Trophoblast cell (in vitro differentiated cells and primary cell): Measurements from ENCODE around the gene POU6F2.

ENCODE experiments used
- DNase-seq, 2 donors: peaks; one replicate each; pipeline ENCODE4 v3.0.0-alpha.2; 2016
- H2AFZ ChIP-seq: 2 replicates; pipeline ENCODE4 v1.6.1; 2013; ENCODE audit warnings: low read length, moderate library complexity, mild to moderate bottlenecking; ENCODE audit not compliant: insufficient read depth, poor library complexity
- H2AK5ac ChIP-seq: 2 replicates; pipeline ENCODE4 v1.6.1; 2013; ENCODE audit warnings: mild to moderate bottlenecking, low read length
- H2BK120ac ChIP-seq: 2 replicates; pipeline ENCODE4 v1.6.1; 2013; ENCODE audit warnings: low read length, mild to moderate bottlenecking, moderate library complexity; ENCODE audit not compliant: insufficient read depth, poor library complexity
- H2BK12ac ChIP-seq: 2 replicates; pipeline ENCODE4 v1.6.1; 2013; ENCODE audit warnings: mild to moderate bottlenecking, low read length, moderate library complexity
- H2BK5ac ChIP-seq: 2 replicates; pipeline ENCODE4 v1.6.1; 2013; ENCODE audit warnings: low read length, low read depth, moderate library complexity, mild to moderate bottlenecking; ENCODE audit not compliant: poor library complexity
- H3K14ac ChIP-seq: 2 replicates; pipeline ENCODE4 v1.6.1; 2013; ENCODE audit warnings: mild to moderate bottlenecking, low read length
- H3K18ac ChIP-seq: 2 replicates; pipeline ENCODE4 v1.6.1; 2013; ENCODE audit warnings: mild to moderate bottlenecking, low read length
- H3K23ac ChIP-seq: 2 replicates; pipeline ENCODE4 v1.6.1; 2013; ENCODE audit warnings: low read length
- H3K27ac ChIP-seq: 2 replicates; pipeline ENCODE4 v1.5.1; 2013; ENCODE audit warnings: low read depth, mild to moderate bottlenecking, inconsistent platforms, low read length, moderate library complexity
- H3K27me3 ChIP-seq: 2 replicates; pipeline ENCODE4 v1.6.1; 2013; ENCODE audit warnings: inconsistent platforms, mild to moderate bottlenecking, low read length, moderate library complexity; ENCODE audit not compliant: insufficient read depth
- H3K36me3 ChIP-seq, 2 experiments: 1 replicate in 1 of 2; 2 replicates in 1 of 2; pipeline ENCODE4 v1.6.1; 2013; ENCODE audit warnings: low read length in 2 of 2, mild to moderate bottlenecking in 2 of 2, moderate library complexity in 1 of 2; ENCODE audit not compliant: insufficient read depth in 2 of 2, control insufficient read depth in 1 of 2
- H3K4ac ChIP-seq: 2 replicates; pipeline ENCODE4 v1.6.1; 2013; ENCODE audit warnings: low read depth, mild to moderate bottlenecking, low read length, moderate library complexity
- H3K4me1 ChIP-seq, 2 experiments: 1 replicate in 1 of 2; 2 replicates in 1 of 2; pipeline ENCODE4 v1.6.1; 2013; ENCODE audit warnings: low read length in 2 of 2, mild to moderate bottlenecking in 2 of 2, moderate library complexity in 1 of 2; ENCODE audit not compliant: insufficient read depth in 2 of 2, control insufficient read depth in 1 of 2
- H3K4me2 ChIP-seq: 2 replicates; pipeline ENCODE4 v1.6.1; 2013; ENCODE audit warnings: inconsistent platforms, mild to moderate bottlenecking, low read length, moderate library complexity
- H3K4me3 ChIP-seq: 2 replicates; pipeline ENCODE4 v1.5.1; 2013; ENCODE audit warnings: mild to moderate bottlenecking, low read depth, low read length, inconsistent platforms
- H3K79me1 ChIP-seq: one replicate; pipeline ENCODE4 v1.6.1; 2013; ENCODE audit warnings: low read length
- H3K79me2 ChIP-seq: 2 replicates; pipeline ENCODE4 v1.6.1; 2013; ENCODE audit warnings: low read length, mild to moderate bottlenecking; ENCODE audit not compliant: control insufficient read depth, insufficient read depth, poor library complexity
- H3K9ac ChIP-seq: 2 replicates; pipeline ENCODE4 v1.6.1; 2013; ENCODE audit warnings: mild to moderate bottlenecking, low read length
- H3K9me3 ChIP-seq: 2 replicates; pipeline ENCODE4 v1.6.1; 2013; ENCODE audit warnings: low read depth, mild to moderate bottlenecking, control low read depth, inconsistent platforms, low read length; ENCODE audit not compliant: insufficient read depth
- H4K12ac ChIP-seq: 2 replicates; pipeline ENCODE4 v1.6.1; 2013; ENCODE audit warnings: low read depth, mild to moderate bottlenecking, low read length, moderate library complexity
- H4K8ac ChIP-seq: 2 replicates; pipeline ENCODE4 v1.6.1; 2013; ENCODE audit warnings: low read depth, mild to moderate bottlenecking, low read length, moderate library complexity
- H4K91ac ChIP-seq: one replicate; pipeline ENCODE4 v1.6.1; 2013; ENCODE audit warnings: low read depth, mild to moderate bottlenecking, low read length, moderate library complexity
- WGBS: extraction: QIAGEN DNeasy Blood & Tissue Kit; methylation state at CpG from one replicate; pipeline ENCODE4 v1.1.7; 2013; ENCODE audit warnings: missing lambda C conversion rate; ENCODE audit not compliant: insufficient read length, insufficient coverage; ENCODE audit errors: extremely low coverage; 5-methylcytosine and 5-hydroxymethylcytosine counted together

POU6F2 gene

GRCh38 chr7:39181398-39181797 is 203.7 kb downstream of the POU6F2 start:
- H3K27me3 ChIP-seq: no peaks in the 10 kb centered on the region
- H2BK5ac ChIP-seq: no peak overlapping the region
- peak overlapping the region; percentile 33 for H3K9ac ChIP-seq
- H3K9me3 ChIP-seq: no peaks in the 10 kb centered on the region
- DNase-seq: no peak
- no peak overlapping the region for H2AK5ac ChIP-seq
- no peaks in the 10 kb centered on the region for H3K4me1 ChIP-seq
- no peaks in the 10 kb centered on the region for H3K36me3 ChIP-seq
- H3K23ac ChIP-seq: no peak overlapping the region
- H4K91ac ChIP-seq: no peak overlapping the region
- no peak overlapping the region for H2BK120ac ChIP-seq
- H3K4me3 ChIP-seq: no peak overlapping the region
- no peaks in the 10 kb centered on the region for H3K79me2 ChIP-seq
- H4K8ac ChIP-seq: no peak overlapping the region
- no CpG with 5 or more reads among the region's 3 CpGs for WGBS
- H2AFZ ChIP-seq: no peak overlapping the region
- H3K4ac ChIP-seq: no peak overlapping the region
- no peak overlapping the region for H3K4me2 ChIP-seq
- H3K14ac ChIP-seq: no peak overlapping the region
- H4K12ac ChIP-seq: no peak overlapping the region
- H3K18ac ChIP-seq: no peak overlapping the region
- H2BK12ac ChIP-seq: no peak overlapping the region
- H3K79me1 ChIP-seq: no peaks in the 10 kb centered on the region
- no peak overlapping the region for H3K27ac ChIP-seq

- DNase-seq: no peak
- no peak overlapping the region for H2BK12ac ChIP-seq
- no peaks in the 10 kb centered on the region for H3K79me1 ChIP-seq
- no peak overlapping the region for H2AFZ ChIP-seq
- H3K4me3 ChIP-seq: no peak overlapping the region
- no peak overlapping the region for H4K91ac ChIP-seq
- no peak overlapping the region for H4K8ac ChIP-seq
- no peaks in the 10 kb centered on the region for H3K79me2 ChIP-seq
- H2BK120ac ChIP-seq: no peak overlapping the region
- no peaks in the 10 kb centered on the region for H3K27me3 ChIP-seq
- no peaks in the 10 kb centered on the region for H3K9me3 ChIP-seq
- peaks cover 0 to 4% of the 10 kb centered on the region in 2 experiments for H3K4me1 ChIP-seq
- no peak overlapping the region for H3K27ac ChIP-seq
- H3K9ac ChIP-seq: no peak overlapping the region
- H3K23ac ChIP-seq: no peak overlapping the region
- no peaks in the 10 kb centered on the region for H3K36me3 ChIP-seq
- no peak overlapping the region for H2BK5ac ChIP-seq
- WGBS: 100% methylated on average over 1 of the region's 2 CpGs
- H3K4me2 ChIP-seq: no peak overlapping the region
- H2AK5ac ChIP-seq: no peak overlapping the region
- no peak overlapping the region for H4K12ac ChIP-seq
- H3K18ac ChIP-seq: no peak overlapping the region
- H3K4ac ChIP-seq: no peak overlapping the region
- no peak overlapping the region for H3K14ac ChIP-seq
These were observed 206.1 kb downstream of the POU6F2 start for GRCh38 chr7:39183796-39184195.

- no CpG with 5 or more reads among the region's 3 CpGs for WGBS
- no peak overlapping the region for H3K4me3 ChIP-seq
These were observed 206.7 kb downstream of the POU6F2 start for GRCh38 chr7:39184391-39184790.

GRCh38 chr7:39186131-39186530 is 208.4 kb downstream of the POU6F2 start:
- DNase-seq: peak; percentile 79 to 83
- no CpG with 5 or more reads among the region's 2 CpGs for WGBS

More at GRCh38 chr7:39184391-39184790, 206.7 kb downstream of the POU6F2 start:
- H2BK120ac ChIP-seq: no peak overlapping the region
- no peak overlapping the region for H3K14ac ChIP-seq
- H3K18ac ChIP-seq: no peak overlapping the region
- no peaks in the 10 kb centered on the region for H3K27me3 ChIP-seq
- no peak overlapping the region for H3K4ac ChIP-seq
- H3K79me2 ChIP-seq: no peaks in the 10 kb centered on the region
- no peak overlapping the region for H3K9ac ChIP-seq
- H3K9me3 ChIP-seq: no peaks in the 10 kb centered on the region
- no peak overlapping the region for H2BK12ac ChIP-seq
- H2AK5ac ChIP-seq: no peak overlapping the region
- no peak overlapping the region for H2AFZ ChIP-seq
- H4K91ac ChIP-seq: no peak overlapping the region
- H3K79me1 ChIP-seq: no peaks in the 10 kb centered on the region
- peaks cover 0 to 4% of the 10 kb centered on the region in 2 experiments for H3K4me1 ChIP-seq
- H2BK5ac ChIP-seq: no peak overlapping the region
- H3K36me3 ChIP-seq: no peaks in the 10 kb centered on the region
- no peak overlapping the region for H4K12ac ChIP-seq
- no peak overlapping the region for H3K23ac ChIP-seq
- H3K27ac ChIP-seq: no peak overlapping the region
- H4K8ac ChIP-seq: no peak overlapping the region
- no peak overlapping the region for H3K4me2 ChIP-seq
- DNase-seq: peak; percentile 25 to 46

More at GRCh38 chr7:39186131-39186530, 208.4 kb downstream of the POU6F2 start:
- H3K27ac ChIP-seq: no peak overlapping the region
- H3K9me3 ChIP-seq: no peaks in the 10 kb centered on the region
- H2BK5ac ChIP-seq: no peak overlapping the region
- no peak overlapping the region for H4K91ac ChIP-seq
- no peak overlapping the region for H4K8ac ChIP-seq
- no peak overlapping the region for H3K14ac ChIP-seq
- H3K23ac ChIP-seq: no peak overlapping the region
- no peak overlapping the region for H4K12ac ChIP-seq
- H3K4ac ChIP-seq: no peak overlapping the region
- H3K4me1 ChIP-seq: peaks cover 0 to 4% of the 10 kb centered on the region in 2 experiments
- no peak overlapping the region for H2BK120ac ChIP-seq
- H2AK5ac ChIP-seq: no peak overlapping the region
- H3K79me1 ChIP-seq: no peaks in the 10 kb centered on the region
- H3K9ac ChIP-seq: no peak overlapping the region
- no peak overlapping the region for H3K4me2 ChIP-seq
- no peaks in the 10 kb centered on the region for H3K36me3 ChIP-seq
- H3K18ac ChIP-seq: no peak overlapping the region
- no peak overlapping the region for H3K4me3 ChIP-seq
- H2AFZ ChIP-seq: no peak overlapping the region
- no peaks in the 10 kb centered on the region for H3K27me3 ChIP-seq
- no peak overlapping the region for H2BK12ac ChIP-seq
- no peaks in the 10 kb centered on the region for H3K79me2 ChIP-seq
